Astrocyte (in vitro differentiated cells and primary cell): ENCODE data around the gene ZC3H13. TPM values are rescaled to one million over a fixed set of nuclear protein-coding genes. Genes with fewer than 3 reads are reported as not detected.

Source experiments
- DNase-seq: peaks from one replicate; pipeline ENCODE4 v3.0.0-alpha.2; 2010; ENCODE audit warnings: low read depth
- FAIRE-seq: peaks from 2 replicates; lab custom pipeline; 2011; peaks lifted over from hg19 to GRCh38; lab: Jason Lieb, UNC
- H2AFZ ChIP-seq: 2 replicates; pipeline ENCODE4 v1.6.0; 2012; ENCODE audit warnings: low read depth, low read length, inconsistent platforms
- H3K27ac ChIP-seq: 2 replicates; pipeline ENCODE4 v1.5.1; 2011; ENCODE audit warnings: low read depth, low read length, inconsistent platforms
- H3K27me3 ChIP-seq: 2 replicates; pipeline ENCODE4 v1.6.0; 2011; ENCODE audit warnings: low read length, inconsistent platforms; ENCODE audit not compliant: insufficient read depth
- H3K36me3 ChIP-seq: 2 replicates; pipeline ENCODE4 v1.5.1; 2011; ENCODE audit warnings: low read length, inconsistent platforms; ENCODE audit not compliant: insufficient read depth
- H3K4me1 ChIP-seq: 2 replicates; pipeline ENCODE4 v1.5.1; 2011; ENCODE audit warnings: low read length, inconsistent platforms; ENCODE audit not compliant: insufficient read depth
- H3K4me2 ChIP-seq: 2 replicates; pipeline ENCODE4 v1.6.0; 2012; ENCODE audit warnings: low read length, inconsistent platforms
- H3K4me3 ChIP-seq: 2 replicates; pipeline ENCODE4 v1.5.1; 2011; ENCODE audit warnings: low read depth, mild to moderate bottlenecking, low read length, inconsistent platforms; ENCODE audit not compliant: insufficient read depth
- H3K79me2 ChIP-seq: 2 replicates; pipeline ENCODE4 v1.6.0; 2012; ENCODE audit warnings: mild to moderate bottlenecking, low read length, inconsistent platforms; ENCODE audit not compliant: insufficient read depth
- H3K9ac ChIP-seq: 2 replicates; pipeline ENCODE4 v1.6.0; 2012; ENCODE audit warnings: mild to moderate bottlenecking, low read length, inconsistent platforms
- H3K9me3 ChIP-seq: 2 replicates; pipeline ENCODE4 v1.5.1; 2012; ENCODE audit warnings: low read depth, mild to moderate bottlenecking, low read length, inconsistent platforms; ENCODE audit not compliant: insufficient read depth
- H4K20me1 ChIP-seq: 2 replicates; pipeline ENCODE4 v1.6.0; 2012; ENCODE audit warnings: low read length, inconsistent platforms; ENCODE audit not compliant: insufficient read depth
- H3K27ac Mint-ChIP-seq: one replicate; pipeline ENCODE4 v1.8.0; 2021; ENCODE audit warnings: mild to moderate bottlenecking, mixed read lengths; ENCODE audit not compliant: unreplicated experiment
- H3K27me3 Mint-ChIP-seq: one replicate; pipeline ENCODE4 v1.8.0; 2021; ENCODE audit warnings: low read depth, mixed read lengths; ENCODE audit not compliant: unreplicated experiment
- H3K36me3 Mint-ChIP-seq: one replicate; pipeline ENCODE4 v1.8.0; 2021; ENCODE audit warnings: low read depth, mixed read lengths; ENCODE audit not compliant: unreplicated experiment
- H3K4me1 Mint-ChIP-seq: one replicate; pipeline ENCODE4 v1.8.0; 2021; ENCODE audit warnings: low read depth, mixed read lengths; ENCODE audit not compliant: unreplicated experiment
- H3K4me3 Mint-ChIP-seq: one replicate; pipeline ENCODE4 v1.8.0; 2021; ENCODE audit warnings: mild to moderate bottlenecking, moderate library complexity, mixed read lengths; ENCODE audit not compliant: unreplicated experiment
- H3K9me3 Mint-ChIP-seq: one replicate; pipeline ENCODE4 v1.8.0; 2021; ENCODE audit warnings: mild to moderate bottlenecking, mixed read lengths; ENCODE audit not compliant: unreplicated experiment
- EZH2 ChIP-seq: IDR thresholded peaks from 2 replicates; pipeline ENCODE4 v1.6.1; 2012; ENCODE audit warnings: mild to moderate bottlenecking, low read length, inconsistent platforms; ENCODE audit not compliant: insufficient read depth
- total RNA-seq: library from RNA; stranded (reverse); gene quantifications from 2 replicates; pipeline ENCODE4 v1.2.1, GENCODE V29; 2021
- TF ChIP-seq, protein P1 (sequence below): IDR thresholded peaks from 2 replicates; pipeline ENCODE4 v1.5.1; 2011; ENCODE audit warnings: low read depth, mild to moderate bottlenecking, inconsistent platforms, low read length, moderate library complexity; ENCODE audit not compliant: insufficient read depth

ZC3H13 gene
- total RNA-seq, 1 donor from 2014 or later, result 39.6 TPM

DNA sequence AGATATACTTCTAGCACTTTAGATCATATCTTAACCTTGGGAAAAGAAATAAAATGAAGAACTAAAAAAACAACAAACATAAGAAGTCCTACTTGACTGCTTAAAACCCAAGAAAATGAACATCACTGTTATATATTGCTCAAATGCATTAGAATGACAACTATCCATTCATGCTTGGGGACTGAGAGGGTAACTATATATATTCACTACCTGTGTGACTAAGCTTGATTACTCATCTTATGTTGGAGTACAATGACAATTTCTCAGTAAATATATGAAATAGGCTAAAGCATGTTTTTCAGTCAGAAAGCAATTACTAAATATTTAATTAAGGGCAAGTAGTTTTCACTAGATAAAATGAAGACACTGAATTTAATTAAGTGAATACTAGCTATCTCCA, 40.1 kb downstream of the ZC3H13 start:
- no peak for DNase-seq
- H4K20me1 ChIP-seq, result no peaks in the 10 kb centered on the region
- H3K27me3 ChIP-seq, result no peaks in the 10 kb centered on the region
- no peaks in the 10 kb centered on the region for H3K79me2 ChIP-seq
- no peak for TF ChIP-seq EZH2
- Mint-ChIP-seq H3K9me3 (no peaks in the 10 kb centered on the region), H3K4me3 (no peak overlapping the region), H3K36me3 (peaks cover 2% of the 10 kb centered on the region), H3K4me1 (peaks cover 6% of the 10 kb centered on the region), H3K27me3 (no peaks in the 10 kb centered on the region), H3K27ac (no peak overlapping the region)
- no peaks in the 10 kb centered on the region for H3K9me3 ChIP-seq
- no peak overlapping the region for H2AFZ ChIP-seq
- H3K4me2 ChIP-seq, result no peak overlapping the region
- H3K27ac ChIP-seq, result no peak overlapping the region
- peaks cover 11% of the 10 kb centered on the region for H3K36me3 ChIP-seq
- FAIRE-seq, result no peak
- H3K4me3 ChIP-seq, result no peak overlapping the region
- H3K4me1 ChIP-seq, result no peaks in the 10 kb centered on the region
- H3K9ac ChIP-seq, result no peak overlapping the region

DNA sequence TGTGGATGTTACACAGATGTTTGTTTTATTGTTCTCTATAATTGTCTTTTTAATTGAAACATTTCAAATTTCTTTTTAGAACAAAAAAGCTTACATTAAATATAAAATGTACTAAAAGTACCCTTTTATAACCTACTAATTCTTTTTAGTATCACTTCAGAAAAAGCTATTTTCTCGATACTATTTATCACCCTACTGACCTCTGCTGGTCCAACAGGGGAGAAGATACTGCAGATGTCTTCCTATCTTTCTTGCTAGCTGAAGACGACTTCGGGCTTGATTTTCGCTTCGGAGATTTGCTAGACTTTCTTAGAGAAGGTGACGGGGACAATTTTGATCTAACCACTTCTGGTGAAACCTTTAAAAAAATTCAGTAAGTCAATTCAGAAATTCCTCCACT, 42.4 kb downstream of the ZC3H13 start:
- FAIRE-seq, result no peak

DNA sequence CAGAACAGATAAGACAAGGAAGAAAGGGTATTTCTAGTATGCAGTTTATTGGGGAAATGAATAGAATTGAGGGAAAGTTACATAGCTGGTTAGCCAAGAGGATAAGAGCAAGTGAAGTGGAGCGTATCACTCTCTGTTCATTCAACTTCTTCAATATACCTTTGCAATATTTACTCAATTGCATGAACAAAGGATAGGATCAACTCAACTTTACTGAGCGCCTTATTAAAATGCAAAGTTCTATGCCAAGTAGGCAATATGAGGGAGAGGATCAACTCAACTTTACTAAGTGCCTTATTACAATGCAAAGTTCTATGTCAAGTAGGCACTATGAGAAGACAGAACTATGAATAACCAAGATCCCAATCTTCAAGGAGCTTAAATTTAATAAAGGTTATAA, 43.9 kb downstream of the ZC3H13 start:
- H3K36me3 ChIP-seq, result peaks cover 6% of the 10 kb centered on the region
- FAIRE-seq (no peak), DNase-seq (no peak)
- H3K4me3 ChIP-seq, result no peak overlapping the region
- Mint-ChIP-seq H3K9me3 (no peaks in the 10 kb centered on the region), H3K4me1 (peaks cover 6% of the 10 kb centered on the region), H3K36me3 (no peaks in the 10 kb centered on the region), H3K27me3 (no peaks in the 10 kb centered on the region), H3K27ac (no peak overlapping the region), H3K4me3 (no peak overlapping the region)
- H4K20me1 ChIP-seq, result no peaks in the 10 kb centered on the region
- H3K4me2 ChIP-seq, result no peak overlapping the region
- no peaks in the 10 kb centered on the region for H3K4me1 ChIP-seq
- H3K9me3 ChIP-seq, result no peaks in the 10 kb centered on the region
- H2AFZ ChIP-seq, result no peak overlapping the region
- H3K27ac ChIP-seq, result no peak overlapping the region
- H3K9ac ChIP-seq, result no peak overlapping the region
- H3K79me2 ChIP-seq, result no peaks in the 10 kb centered on the region
- TF ChIP-seq, protein P1, sequence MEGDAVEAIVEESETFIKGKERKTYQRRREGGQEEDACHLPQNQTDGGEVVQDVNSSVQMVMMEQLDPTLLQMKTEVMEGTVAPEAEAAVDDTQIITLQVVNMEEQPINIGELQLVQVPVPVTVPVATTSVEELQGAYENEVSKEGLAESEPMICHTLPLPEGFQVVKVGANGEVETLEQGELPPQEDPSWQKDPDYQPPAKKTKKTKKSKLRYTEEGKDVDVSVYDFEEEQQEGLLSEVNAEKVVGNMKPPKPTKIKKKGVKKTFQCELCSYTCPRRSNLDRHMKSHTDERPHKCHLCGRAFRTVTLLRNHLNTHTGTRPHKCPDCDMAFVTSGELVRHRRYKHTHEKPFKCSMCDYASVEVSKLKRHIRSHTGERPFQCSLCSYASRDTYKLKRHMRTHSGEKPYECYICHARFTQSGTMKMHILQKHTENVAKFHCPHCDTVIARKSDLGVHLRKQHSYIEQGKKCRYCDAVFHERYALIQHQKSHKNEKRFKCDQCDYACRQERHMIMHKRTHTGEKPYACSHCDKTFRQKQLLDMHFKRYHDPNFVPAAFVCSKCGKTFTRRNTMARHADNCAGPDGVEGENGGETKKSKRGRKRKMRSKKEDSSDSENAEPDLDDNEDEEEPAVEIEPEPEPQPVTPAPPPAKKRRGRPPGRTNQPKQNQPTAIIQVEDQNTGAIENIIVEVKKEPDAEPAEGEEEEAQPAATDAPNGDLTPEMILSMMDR, result no peak
- no peak for TF ChIP-seq EZH2
- no peaks in the 10 kb centered on the region for H3K27me3 ChIP-seq

More for the DNA sequence above, 42.4 kb downstream of the ZC3H13 start:
- H3K36me3 Mint-ChIP-seq, result no peaks in the 10 kb centered on the region
- no peaks in the 10 kb centered on the region for H3K9me3 Mint-ChIP-seq
- no peaks in the 10 kb centered on the region for H3K27me3 Mint-ChIP-seq
- no peak for DNase-seq
- Histone ChIP-seq H2AFZ (no peak overlapping the region), H3K9me3 (no peaks in the 10 kb centered on the region), H3K4me3 (no peak overlapping the region), H3K27ac (no peak overlapping the region), H3K4me2 (no peak overlapping the region), H3K27me3 (no peaks in the 10 kb centered on the region), H3K9ac (no peak overlapping the region), H4K20me1 (no peaks in the 10 kb centered on the region), H3K36me3 (peaks cover 6% of the 10 kb centered on the region), H3K4me1 (no peaks in the 10 kb centered on the region), H3K79me2 (no peaks in the 10 kb centered on the region)
- no peak for TF ChIP-seq EZH2
- H3K4me1 Mint-ChIP-seq, result peaks cover 6% of the 10 kb centered on the region
- no peak overlapping the region for H3K4me3 Mint-ChIP-seq
- no peak overlapping the region for H3K27ac Mint-ChIP-seq
